ENCODE results near the gene LAMC1.

The LAMC1 gene

GRCh38 chr1:183106746-183107145, 83.5 kb downstream of the LAMC1 start:
- DNase-seq (ENCODE audit: low spot score), result no peak

- DNase-seq (ENCODE audit: low spot score), result no peak
Observed at GRCh38 chr1:183110326-183110880, 87.2 kb downstream of the LAMC1 start.

GRCh38 chr1:183114441-183114840, 91.2 kb downstream of the LAMC1 start:
- no peak for DNase-seq (ENCODE audit: low spot score)

GRCh38 chr1:183116416-183116815, 93.2 kb downstream of the LAMC1 start:
- DNase-seq (ENCODE audit: low spot score), result no peak

- DNase-seq (ENCODE audit: low spot score), result no peak
Observed at GRCh38 chr1:183121609-183122008, 98.4 kb downstream of the LAMC1 start.

GRCh38 chr1:183124259-183124658, 101.0 kb downstream of the LAMC1 start:
- no peak for DNase-seq (ENCODE audit: low spot score)

GRCh38 chr1:183125279-183125999, 102.2 kb downstream of the LAMC1 start:
- DNase-seq (ENCODE audit: low spot score), result no peak

- no peak for DNase-seq (ENCODE audit: low spot score)
Observed at GRCh38 chr1:183126000-183126366, 102.8 kb downstream of the LAMC1 start.

- DNase-seq (ENCODE audit: low spot score), result no peak
Observed at GRCh38 chr1:183126528-183126927, 103.3 kb downstream of the LAMC1 start.

GRCh38 chr1:183129921-183130690, 106.9 kb downstream of the LAMC1 start:
- DNase-seq (ENCODE audit: low spot score), result no peak

- DNase-seq (ENCODE audit: low spot score), result no peak
Observed at GRCh38 chr1:183131166-183131565, 107.9 kb downstream of the LAMC1 start.

GRCh38 chr1:183135336-183135735, 112.1 kb downstream of the LAMC1 start:
- DNase-seq (ENCODE audit: low spot score), result no peak

- DNase-seq (ENCODE audit: low spot score), result no peak
Observed at GRCh38 chr1:183137782-183138181, 114.6 kb downstream of the LAMC1 start.

- DNase-seq (ENCODE audit: low spot score), result no peak
Observed at GRCh38 chr1:183138301-183138700, 115.1 kb downstream of the LAMC1 start.

GRCh38 chr1:183139281-183139942, 116.2 kb downstream of the LAMC1 start:
- no peak for DNase-seq (ENCODE audit: low spot score)

GRCh38 chr1:183140633-183141032, 117.4 kb downstream of the LAMC1 start:
- no peak for DNase-seq (ENCODE audit: low spot score)

- DNase-seq (ENCODE audit: low spot score), result no peak
Observed at GRCh38 chr1:183142171-183142570, 119.0 kb downstream of the LAMC1 start.

GRCh38 chr1:183143576-183144315, 120.5 kb downstream of the LAMC1 start:
- no peak for DNase-seq (ENCODE audit: low spot score)

GRCh38 chr1:183144752-183145151, 121.5 kb downstream of the LAMC1 start:
- no peak for DNase-seq (ENCODE audit: low spot score)

- no peak for DNase-seq (ENCODE audit: low spot score)
Observed at GRCh38 chr1:183147735-183148134, 124.5 kb downstream of the LAMC1 start.

GRCh38 chr1:183148599-183148998, 125.4 kb downstream of the LAMC1 start:
- DNase-seq (ENCODE audit: low spot score), result no peak

GRCh38 chr1:183149273-183149672, 126.1 kb downstream of the LAMC1 start:
- DNase-seq (ENCODE audit: low spot score), result no peak
